Stimulated activated CD8-positive, alpha-beta memory T cell treated with anti-CD3 and anti-CD28 coated beads, Interleukin-4, amount 100 ng/mL, for 1 hour (primary cell): ENCODE results near the gene SLC5A10.

ENCODE experiments used
- DNase-seq, 2 donors: peaks; one replicate each; pipeline ENCODE4 v3.0.0-alpha.2; 2020; ENCODE audit warnings: low read depth in 2 of 2, low spot score in 1 of 2

SLC5A10 gene

GRCh38 chr17:19001907-19002590 lies 50.1 kb downstream of the SLC5A10 start:
- DNase-seq: no peak

GRCh38 chr17:19002805-19003542 lies 51.0 kb downstream of the SLC5A10 start:
- no peak for DNase-seq

GRCh38 chr17:19003543-19004420 lies 51.8 kb downstream of the SLC5A10 start:
- DNase-seq: no peak

- peak; percentile 66 to 75 for DNase-seq
Measured at GRCh38 chr17:19004421-19005136, 52.6 kb downstream of the SLC5A10 start, which contains the start of gene FAM83G. FAM83G (minus strand) TSS chr17:19004764; CDS start chr17:19004041, 723 bp downstream.

- no peak for DNase-seq
Measured at GRCh38 chr17:19005137-19005773, 53.3 kb downstream of the SLC5A10 start.

- no peak for DNase-seq
Measured at GRCh38 chr17:19005789-19006430, 53.9 kb downstream of the SLC5A10 start.

GRCh38 chr17:19006698-19007097 lies 54.7 kb downstream of the SLC5A10 start:
- DNase-seq: no peak

GRCh38 chr17:19009970-19010369 lies 58.0 kb downstream of the SLC5A10 start:
- DNase-seq: no peak

- no peak for DNase-seq
Measured at GRCh38 chr17:19010729-19011505, 59.0 kb downstream of the SLC5A10 start.

GRCh38 chr17:19011581-19011980 lies 59.6 kb downstream of the SLC5A10 start:
- no peak for DNase-seq

GRCh38 chr17:19012171-19013080 lies 60.5 kb downstream of the SLC5A10 start:
- no peak for DNase-seq

GRCh38 chr17:19013226-19013625 lies 61.3 kb downstream of the SLC5A10 start:
- DNase-seq: no peak

- no peak for DNase-seq
Measured at GRCh38 chr17:19013806-19014627, 62.1 kb downstream of the SLC5A10 start.

GRCh38 chr17:19014628-19015215 lies 62.8 kb downstream of the SLC5A10 start:
- DNase-seq: no peak

- no peak for DNase-seq
Measured at GRCh38 chr17:19015428-19015827, 63.5 kb downstream of the SLC5A10 start.

GRCh38 chr17:19016297-19016696 lies 64.3 kb downstream of the SLC5A10 start:
- no peak for DNase-seq

GRCh38 chr17:19016881-19017280 lies 64.9 kb downstream of the SLC5A10 start:
- DNase-seq: no peak
